ENCODE measurements around the gene FAM186B. TPM values are rescaled to one million over a fixed set of nuclear protein-coding genes. Genes with fewer than 3 reads are reported as not detected.
A peak's percentile ranks its signal among the peaks of the same experiment; 100 is the strongest.

FAM186B gene
- polyA plus RNA-seq, 3 donors: not detected

DNA sequence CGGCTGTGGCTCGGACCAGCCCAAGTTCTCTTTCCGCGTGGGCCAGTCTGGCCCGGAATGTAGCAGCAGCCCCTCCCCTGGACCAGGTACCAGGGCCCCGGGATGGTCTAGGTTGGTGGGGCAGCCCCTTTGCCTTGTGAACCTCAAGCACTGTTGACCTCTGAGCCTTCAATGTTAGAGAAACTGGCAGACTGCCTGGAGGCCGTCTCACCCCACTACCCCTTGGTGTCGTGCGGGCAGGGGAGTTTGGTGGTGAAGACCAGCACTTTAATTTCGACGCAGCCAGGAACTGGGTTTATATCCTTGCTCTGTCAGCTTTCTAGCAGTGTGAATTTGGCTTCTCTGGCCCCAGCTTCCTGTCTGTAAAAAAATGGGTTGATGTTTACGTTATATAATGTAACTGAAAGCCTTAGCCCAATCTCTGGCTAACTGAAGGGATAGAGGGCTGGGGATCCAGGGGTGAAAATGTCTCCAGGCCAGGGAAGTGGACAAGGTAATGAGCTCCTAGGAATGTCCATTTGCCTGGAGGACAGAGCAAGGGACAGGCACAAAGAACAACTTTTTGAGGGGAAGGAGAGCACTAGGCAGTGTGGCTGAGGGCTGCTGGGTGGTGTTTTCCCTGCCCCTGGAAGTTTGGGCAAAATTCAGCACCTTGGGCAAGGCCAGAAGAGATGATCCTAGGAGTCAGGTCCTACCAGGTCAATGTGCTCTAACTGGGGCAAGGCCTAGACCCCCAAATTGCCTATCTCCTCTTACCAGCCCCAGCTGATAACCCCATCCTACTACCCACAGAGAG is 48.9 kb downstream of the FAM186B start:
- H3K4me2 ChIP-seq (replicated peaks; ENCODE audit: extremely low read depth, low read length, poor library complexity, severe bottlenecking): no peak overlapping the region
- H3K4me1 Mint-ChIP-seq: peaks cover 2% of the 10 kb centered on the region
- peaks cover 56 to 61% of the 10 kb centered on the region in 2 donors for H3K36me3 ChIP-seq (replicated peaks in 1 of 2; ENCODE audit: control insufficient read depth in 1 of 2, insufficient read depth in 2 of 2, low read length in 2 of 2)
- no peak overlapping the region for H3K9ac ChIP-seq (ENCODE audit: insufficient read depth, low read length, poor library complexity, severe bottlenecking)
- no peak overlapping the region for H2AFZ ChIP-seq (ENCODE audit: insufficient read depth, low read depth, low read length, poor library complexity, severe bottlenecking)
- no peaks in the 10 kb centered on the region for H3K4me1 ChIP-seq (ENCODE audit: control insufficient read depth in 1 of 2, insufficient read depth in 2 of 2, low read length in 2 of 2)
- no peaks in the 10 kb centered on the region for H3K79me2 ChIP-seq (ENCODE audit: insufficient read depth, low read length)
- peaks cover 0 to 5% of the 10 kb centered on the region in 2 donors for H3K27me3 ChIP-seq (ENCODE audit: control insufficient read depth in 2 of 2, insufficient read depth in 2 of 2, low read length in 2 of 2)
- no peak overlapping the region for H3K27ac Mint-ChIP-seq
- H3K36me3 Mint-ChIP-seq: peaks cover 45 to 54% of the 10 kb centered on the region in 2 donors
- no peak overlapping the region for H3K4me3 ChIP-seq (replicated peaks in 1 of 3; ENCODE audit: low read depth in 2 of 3, low read length in 3 of 3)
- no peaks in the 10 kb centered on the region for H4K20me1 ChIP-seq (ENCODE audit: insufficient read depth, low read length)
- intact Hi-C loops (cut with micrococcal nuclease): no loop called here
- H3K9me3 ChIP-seq (replicated peaks in 1 of 2; ENCODE audit: control insufficient read depth in 1 of 2, insufficient read depth in 1 of 2, low read length in 2 of 2): no peaks in the 10 kb centered on the region
- WGBS (ENCODE audit: insufficient coverage): 83% methylated on average over 8 of the region's 12 CpGs
- no peak for DNase-seq
- no peaks in the 10 kb centered on the region for H3K9me3 Mint-ChIP-seq
- H3K27ac ChIP-seq (ENCODE audit: low read depth in 1 of 2, low read length in 2 of 2): no peak overlapping the region
- TF ChIP-seq, protein P1, sequence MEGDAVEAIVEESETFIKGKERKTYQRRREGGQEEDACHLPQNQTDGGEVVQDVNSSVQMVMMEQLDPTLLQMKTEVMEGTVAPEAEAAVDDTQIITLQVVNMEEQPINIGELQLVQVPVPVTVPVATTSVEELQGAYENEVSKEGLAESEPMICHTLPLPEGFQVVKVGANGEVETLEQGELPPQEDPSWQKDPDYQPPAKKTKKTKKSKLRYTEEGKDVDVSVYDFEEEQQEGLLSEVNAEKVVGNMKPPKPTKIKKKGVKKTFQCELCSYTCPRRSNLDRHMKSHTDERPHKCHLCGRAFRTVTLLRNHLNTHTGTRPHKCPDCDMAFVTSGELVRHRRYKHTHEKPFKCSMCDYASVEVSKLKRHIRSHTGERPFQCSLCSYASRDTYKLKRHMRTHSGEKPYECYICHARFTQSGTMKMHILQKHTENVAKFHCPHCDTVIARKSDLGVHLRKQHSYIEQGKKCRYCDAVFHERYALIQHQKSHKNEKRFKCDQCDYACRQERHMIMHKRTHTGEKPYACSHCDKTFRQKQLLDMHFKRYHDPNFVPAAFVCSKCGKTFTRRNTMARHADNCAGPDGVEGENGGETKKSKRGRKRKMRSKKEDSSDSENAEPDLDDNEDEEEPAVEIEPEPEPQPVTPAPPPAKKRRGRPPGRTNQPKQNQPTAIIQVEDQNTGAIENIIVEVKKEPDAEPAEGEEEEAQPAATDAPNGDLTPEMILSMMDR (IDR thresholded peaks at IDR 0.05): no peak
- H3K27me3 Mint-ChIP-seq (ENCODE audit: low read depth in 3 of 3): peaks cover 5 to 9% (median 7%) of the 10 kb centered on the region in 3 donors
- H3K4me3 Mint-ChIP-seq: no peak overlapping the region

DNA sequence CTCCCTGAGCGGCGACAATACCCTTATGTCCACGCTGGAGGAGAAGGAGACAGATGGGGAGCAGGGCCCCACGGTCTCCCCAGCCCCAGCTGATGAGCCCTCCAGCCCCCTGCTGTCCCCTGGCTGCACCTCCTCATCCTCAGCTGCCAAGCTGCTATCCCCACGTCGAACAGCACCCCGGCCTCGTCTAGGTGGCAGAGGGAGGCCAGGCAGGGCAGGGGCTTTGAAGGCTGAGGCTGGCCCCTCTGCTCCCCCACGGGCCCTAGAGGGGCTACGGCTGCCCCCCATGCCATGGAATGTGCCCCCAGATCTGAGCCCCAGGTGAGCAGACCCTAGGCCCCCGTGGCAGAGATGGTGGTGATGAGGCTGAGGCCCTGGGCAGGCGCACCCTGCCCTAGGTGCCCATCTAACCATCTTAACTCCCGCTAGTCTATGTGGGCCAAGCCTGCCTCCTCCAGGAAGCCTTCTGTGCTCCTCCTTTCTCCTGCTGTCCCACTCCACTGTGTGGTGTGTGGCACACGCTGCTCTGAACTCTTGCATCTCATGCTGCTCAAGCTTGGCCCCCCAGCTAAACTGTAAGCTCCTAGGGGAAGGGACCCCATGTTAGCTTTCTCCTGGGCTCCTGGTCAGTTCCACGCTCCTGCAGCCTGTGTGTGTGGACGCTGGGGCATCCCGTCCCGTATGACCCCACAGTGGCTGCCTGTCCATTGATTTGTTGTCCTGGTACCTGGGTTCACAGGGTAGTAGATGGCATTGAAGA is 49.6 kb downstream of the FAM186B start:
- Mint-ChIP-seq H3K4me3 (peak overlapping the region in 1 of 2 donors; percentile 24), H3K36me3 (peaks cover 37 to 47% of the 10 kb centered on the region in 2 donors), H3K9me3 (peaks cover 0 to 3% (median 0%) of the 10 kb centered on the region in 7 donors), H3K27ac (no peak overlapping the region), H3K4me1 (peaks cover 2% of the 10 kb centered on the region), H3K27me3 (ENCODE audit: low read depth in 3 of 3) (peaks cover 7 to 15% (median 12%) of the 10 kb centered on the region in 3 donors)
- no peak for DNase-seq
- Histone ChIP-seq H3K9me3 (replicated peaks in 1 of 2; ENCODE audit: control insufficient read depth in 1 of 2, insufficient read depth in 1 of 2, low read length in 2 of 2) (no peaks in the 10 kb centered on the region), H3K36me3 (replicated peaks in 1 of 2; ENCODE audit: control insufficient read depth in 1 of 2, insufficient read depth in 2 of 2, low read length in 2 of 2) (peaks cover 49 to 54% of the 10 kb centered on the region in 2 donors), H3K27ac (ENCODE audit: low read depth in 1 of 2, low read length in 2 of 2) (no peak overlapping the region), H2AFZ (ENCODE audit: insufficient read depth, low read depth, low read length, poor library complexity, severe bottlenecking) (no peak overlapping the region), H3K79me2 (ENCODE audit: insufficient read depth, low read length) (no peaks in the 10 kb centered on the region), H4K20me1 (ENCODE audit: insufficient read depth, low read length) (no peaks in the 10 kb centered on the region), H3K9ac (ENCODE audit: insufficient read depth, low read length, poor library complexity, severe bottlenecking) (no peak overlapping the region), H3K4me2 (replicated peaks; ENCODE audit: extremely low read depth, low read length, poor library complexity, severe bottlenecking) (no peak overlapping the region), H3K27me3 (ENCODE audit: control insufficient read depth in 2 of 2, insufficient read depth in 2 of 2, low read length in 2 of 2) (peaks cover 0 to 5% of the 10 kb centered on the region in 2 donors), H3K4me1 (ENCODE audit: control insufficient read depth in 1 of 2, insufficient read depth in 2 of 2, low read length in 2 of 2) (no peaks in the 10 kb centered on the region), H3K4me3 (replicated peaks in 1 of 3; ENCODE audit: low read depth in 2 of 3, low read length in 3 of 3) (no peak overlapping the region)
- 93% methylated on average over 10 of the region's 18 CpGs for WGBS (ENCODE audit: insufficient coverage)
- TF ChIP-seq, protein P1 (IDR thresholded peaks at IDR 0.05): no peak
- intact Hi-C loops (cut with micrococcal nuclease): no loop called here

All from CD14-positive monocyte (primary cell).